DMS53 (cell line): Measurements from ENCODE around the gene ANP32E.
A peak's percentile ranks its signal among the peaks of the same experiment; 100 is the strongest.
"Not testable (repeated sequence)": the region's sequence is repeated elsewhere in the genome, so short reads cannot be mapped to it uniquely, and the experiment has no call there.

Experiments
- DNase-seq: peaks from one replicate; lab custom pipeline; 2025; lab: John Stamatoyannopoulos, UW

ANP32E gene

GRCh38 chr1:150256554-150257341 is 20.8 kb upstream of the ANP32E start:
- peak; percentile 22 for DNase-seq

- peak; percentile 32 for DNase-seq
These were observed 20.3 kb upstream of the ANP32E start for GRCh38 chr1:150256198-150256553.

GRCh38 chr1:150249936-150250335 is 14.0 kb upstream of the ANP32E start:
- DNase-seq: no peak

GRCh38 chr1:150243003-150243402 is 7.1 kb upstream of the ANP32E start:
- no peak for DNase-seq

GRCh38 chr1:150237746-150238145 is 1.8 kb upstream of the ANP32E start:
- no peak for DNase-seq

GRCh38 chr1:150237176-150237575 is 1.3 kb upstream of the ANP32E start:
- not testable (repeated sequence) for DNase-seq

- no peak for DNase-seq
These were observed 745 bp upstream of the ANP32E start for GRCh38 chr1:150236614-150237100.

- peak; percentile 61 for DNase-seq
These were observed 539 bp downstream of the ANP32E start for GRCh38 chr1:150235294-150235851.

- DNase-seq: peak; percentile 80
These were observed 1.2 kb downstream of the ANP32E start for GRCh38 chr1:150234566-150235293.

GRCh38 chr1:150234309-150234565 is 1.7 kb downstream of the ANP32E start:
- no peak for DNase-seq

- DNase-seq: peak; percentile 78
These were observed 2.3 kb downstream of the ANP32E start for GRCh38 chr1:150233359-150234308.

GRCh38 chr1:150232921-150233320 is 3.0 kb downstream of the ANP32E start:
- DNase-seq: not testable (repeated sequence)

GRCh38 chr1:150228246-150228645 is 7.7 kb downstream of the ANP32E start:
- not testable (repeated sequence) for DNase-seq

- no peak for DNase-seq
These were observed 8.7 kb downstream of the ANP32E start for GRCh38 chr1:150227228-150227627.

GRCh38 chr1:150226486-150226885 is 9.4 kb downstream of the ANP32E start:
- DNase-seq: no peak

GRCh38 chr1:150225546-150225945 is 10.4 kb downstream of the ANP32E start:
- no peak for DNase-seq

- DNase-seq: no peak
These were observed 10.9 kb downstream of the ANP32E start for GRCh38 chr1:150224983-150225382.

GRCh38 chr1:150221552-150221951 is 14.4 kb downstream of the ANP32E start:
- peak; percentile 50 for DNase-seq

- DNase-seq: not testable (repeated sequence)
These were observed 20.1 kb downstream of the ANP32E start for GRCh38 chr1:150215855-150216254.

- peak; percentile 26 for DNase-seq
These were observed 21.7 kb downstream of the ANP32E start for GRCh38 chr1:150214099-150214756.
